H9 (cell line): ENCODE data around the gene MRPS16. TPM values are rescaled to one million over a fixed set of nuclear protein-coding genes. Genes with fewer than 3 reads are reported as not detected.
A peak's percentile ranks its signal among the peaks of the same experiment; 100 is the strongest.

ENCODE experiments used
- DNase-seq: peaks from one replicate; pipeline ENCODE4 v3.0.0-alpha.2; 2017
- H2AFZ ChIP-seq: one replicate; pipeline ENCODE4 v1.6.1; 2013; ENCODE audit warnings: mild to moderate bottlenecking, low read length, control low read depth, moderate library complexity
- H2AK5ac ChIP-seq: 2 replicates; pipeline ENCODE4 v1.6.1; 2013; ENCODE audit warnings: low read length, control low read depth, mixed read lengths; ENCODE audit not compliant: insufficient read length
- H2BK120ac ChIP-seq: one replicate; pipeline ENCODE4 v1.6.1; 2013; ENCODE audit warnings: low read depth, mild to moderate bottlenecking, low read length, control low read depth, inconsistent platforms; ENCODE audit not compliant: poor library complexity, severe bottlenecking
- H2BK12ac ChIP-seq: 2 replicates; pipeline ENCODE4 v1.6.1; 2013; ENCODE audit warnings: low read length, control low read depth, mixed read lengths, low read depth; ENCODE audit not compliant: insufficient read length
- H2BK15ac ChIP-seq: 2 replicates; pipeline ENCODE4 v1.6.1; 2013; ENCODE audit warnings: low read depth, low read length, control low read depth
- H2BK20ac ChIP-seq: one replicate; pipeline ENCODE4 v1.6.1; 2013; ENCODE audit warnings: low read depth, mild to moderate bottlenecking, low read length, control low read depth, inconsistent platforms; ENCODE audit not compliant: poor library complexity, severe bottlenecking
- H2BK5ac ChIP-seq: 2 replicates; pipeline ENCODE4 v1.6.1; 2013; ENCODE audit warnings: low read length, control low read depth, mixed read lengths; ENCODE audit not compliant: insufficient read length
- H3K14ac ChIP-seq: 2 replicates; pipeline ENCODE4 v1.6.1; 2013; ENCODE audit warnings: low read length, control low read depth; ENCODE audit not compliant: insufficient read depth
- H3K18ac ChIP-seq: 2 replicates; pipeline ENCODE4 v1.6.1; 2013; ENCODE audit warnings: low read depth, mild to moderate bottlenecking, mixed read lengths, low read length, control low read depth; ENCODE audit not compliant: insufficient read length
- H3K23ac ChIP-seq: 2 replicates; pipeline ENCODE4 v1.6.1; 2013; ENCODE audit warnings: low read length, control low read depth, mixed read lengths, low read depth; ENCODE audit not compliant: insufficient read length
- H3K23me2 ChIP-seq: 2 replicates; pipeline ENCODE4 v1.6.1; 2013; ENCODE audit warnings: low read depth, mild to moderate bottlenecking, mixed read lengths, low read length, control low read depth; ENCODE audit not compliant: insufficient read length, poor library complexity, severe bottlenecking
- H3K27ac ChIP-seq: 2 replicates; pipeline ENCODE4 v1.5.1; 2013; ENCODE audit warnings: low read length, control low read depth, mixed read lengths, low read depth; ENCODE audit not compliant: insufficient read length
- H3K27me3 ChIP-seq: 2 replicates; pipeline ENCODE4 v1.6.1; 2013; ENCODE audit warnings: low read length, control low read depth, inconsistent platforms; ENCODE audit not compliant: insufficient read depth
- H3K4ac ChIP-seq: 2 replicates; pipeline ENCODE4 v1.6.1; 2013; ENCODE audit warnings: low read depth, mild to moderate bottlenecking, control low read depth, inconsistent platforms, low read length, moderate library complexity
- H3K4me1 ChIP-seq: 2 replicates; pipeline ENCODE4 v1.6.1; 2013; ENCODE audit warnings: low read length, control low read depth, inconsistent platforms; ENCODE audit not compliant: insufficient read depth
- H3K4me2 ChIP-seq: 2 replicates; pipeline ENCODE4 v1.6.1; 2013; ENCODE audit warnings: low read length, control low read depth, mixed read lengths; ENCODE audit not compliant: insufficient read length, insufficient read depth
- H3K56ac ChIP-seq: 2 replicates; pipeline ENCODE4 v1.6.1; 2013; ENCODE audit warnings: low read depth, mild to moderate bottlenecking, mixed read lengths, low read length, control low read depth; ENCODE audit not compliant: insufficient read length
- H3K79me1 ChIP-seq: 2 replicates; pipeline ENCODE4 v1.6.1; 2013; ENCODE audit warnings: low read depth, mild to moderate bottlenecking, moderate library complexity, low read length, control low read depth, inconsistent platforms; ENCODE audit not compliant: insufficient read depth, poor library complexity, severe bottlenecking
- H3K79me2 ChIP-seq: 2 replicates; pipeline ENCODE4 v1.6.1; 2013; ENCODE audit warnings: low read length, control low read depth, inconsistent platforms; ENCODE audit not compliant: insufficient read depth
- H3K9ac ChIP-seq: 2 replicates; pipeline ENCODE4 v1.6.1; 2013; ENCODE audit warnings: low read length, control low read depth, mixed read lengths; ENCODE audit not compliant: insufficient read length; ENCODE audit errors: extremely low read depth
- H3K9me3 ChIP-seq: one replicate; pipeline ENCODE4 v1.6.1; 2013; ENCODE audit warnings: low read depth, low read length, inconsistent platforms; ENCODE audit not compliant: control insufficient read depth
- H3T11ph ChIP-seq: one replicate; pipeline ENCODE4 v1.6.1; 2013; ENCODE audit warnings: mild to moderate bottlenecking, low read length, control low read depth, inconsistent platforms
- H4K20me1 ChIP-seq: one replicate; pipeline ENCODE4 v1.6.1; 2013; ENCODE audit not compliant: control insufficient read depth, insufficient read length, insufficient read depth
- H4K5ac ChIP-seq: 2 replicates; pipeline ENCODE4 v1.6.1; 2013; ENCODE audit warnings: low read depth, mild to moderate bottlenecking, mixed read lengths, low read length, control low read depth; ENCODE audit not compliant: insufficient read length
- H4K8ac ChIP-seq: replicated peaks from 2 replicates; pipeline ENCODE4 v1.6.1; 2013; ENCODE audit warnings: low read length, control low read depth, mixed read lengths, low read depth; ENCODE audit not compliant: insufficient read length
- H4K91ac ChIP-seq: 2 replicates; pipeline ENCODE4 v1.6.1; 2013; ENCODE audit warnings: low read depth, mild to moderate bottlenecking, moderate library complexity, mixed read lengths, low read length, control low read depth; ENCODE audit not compliant: insufficient read length
- H3K27ac Mint-ChIP-seq, 3 experiments: 2 replicates in 2 of 3; 3 replicates in 1 of 3; pipeline ENCODE4 v1.8.0; 2020 to 2021; ENCODE audit warnings: mixed read lengths in 3 of 3, mild to moderate bottlenecking in 1 of 3, moderate library complexity in 1 of 3
- H3K27me3 Mint-ChIP-seq: 2 replicates; pipeline ENCODE4 v1.8.0; 2021; ENCODE audit warnings: low read depth, mild to moderate bottlenecking, moderate library complexity, mixed read lengths
- H3K36me3 Mint-ChIP-seq, 3 experiments: 2 replicates in 2 of 3; 3 replicates in 1 of 3; pipeline ENCODE4 v1.8.0; 2020 to 2021; ENCODE audit warnings: low read depth in 3 of 3, mixed read lengths in 3 of 3; ENCODE audit not compliant: insufficient read depth in 1 of 3
- H3K4me1 Mint-ChIP-seq, 2 experiments: 2 replicates each; pipeline ENCODE4 v1.8.0; 2020; ENCODE audit warnings: mixed read lengths in 2 of 2
- H3K4me3 Mint-ChIP-seq, 2 experiments: 2 replicates in 1 of 2; 3 replicates in 1 of 2; pipeline ENCODE4 v1.8.0; 2020 to 2021; ENCODE audit warnings: mild to moderate bottlenecking in 2 of 2, mixed read lengths in 2 of 2, moderate library complexity in 1 of 2
- H3K9me3 Mint-ChIP-seq, 2 experiments: 2 replicates in 1 of 2; 3 replicates in 1 of 2; pipeline ENCODE4 v1.8.0; 2020; ENCODE audit warnings: mild to moderate bottlenecking in 2 of 2, mixed read lengths in 2 of 2, moderate library complexity in 1 of 2
- CTCF ChIP-seq: fragments of 200-600 bp; sonication (generic); conservative IDR thresholded peaks from 3 replicates; pipeline ENCODE4 v1.8.0; 2021; ENCODE audit warnings: antibody characterized with exemption, mild to moderate bottlenecking
- WGBS: extraction: QIAGEN DNeasy Blood & Tissue Kit; methylation state at CpG from one replicate; pipeline ENCODE4 v1.1.7; 2013; ENCODE audit warnings: missing lambda C conversion rate, low lambda C conversion rate, mixed read lengths; ENCODE audit not compliant: insufficient read length; ENCODE audit errors: extremely low coverage; 5-methylcytosine and 5-hydroxymethylcytosine counted together
- total RNA-seq: library from RNA; stranded (reverse); gene quantifications from 2 replicates; pipeline ENCODE4 v1.2.1, GENCODE V29; 2021

MRPS16 gene
- total RNA-seq, 1 experiment from 2014 or later: 122 TPM

DNA sequence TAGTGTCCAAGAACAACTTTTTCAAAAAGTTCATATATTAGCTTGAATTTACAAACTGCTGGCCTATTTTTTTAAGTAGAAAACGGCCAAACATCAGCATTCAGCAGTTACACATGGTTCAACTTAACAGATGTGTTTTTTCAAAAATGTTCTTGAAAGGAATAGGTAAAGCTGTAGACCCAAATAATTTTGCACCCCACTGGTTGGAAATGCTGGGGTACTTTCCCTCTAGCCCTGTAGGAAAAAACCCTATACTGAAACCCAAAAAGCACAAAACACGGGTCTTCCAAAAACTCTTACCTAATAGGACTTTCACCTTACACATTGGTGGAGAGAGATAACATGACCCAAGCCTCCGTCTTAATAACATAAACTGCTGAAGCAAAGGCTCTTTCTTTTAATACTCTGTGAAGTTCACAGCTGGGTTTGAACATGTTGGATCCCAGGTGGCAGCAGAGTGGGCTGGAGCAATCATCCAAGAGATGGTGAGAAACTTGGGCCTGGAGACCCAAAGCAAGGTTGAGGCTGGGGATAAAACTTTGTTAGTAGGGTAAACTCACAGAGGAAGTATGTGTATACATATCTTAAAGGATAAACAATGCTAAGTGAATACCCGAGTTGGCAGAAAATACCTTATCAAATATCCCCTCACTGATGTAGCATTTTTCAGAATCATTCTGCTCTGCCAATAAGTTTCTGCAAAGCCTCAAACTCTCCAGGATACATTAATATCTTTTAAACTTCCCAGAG, 4.8 kb downstream of the MRPS16 start:
- no peak overlapping the region for H4K8ac ChIP-seq
- H3K79me2 ChIP-seq: peaks cover 15% of the 10 kb centered on the region; the same call in 1 of the 2 replicates
- H3K4me1 Mint-ChIP-seq: peaks cover 30 to 40% of the 10 kb centered on the region in 2 experiments
- H2AK5ac ChIP-seq: no peak overlapping the region
- no peak overlapping the region for H2BK120ac ChIP-seq
- DNase-seq: no peak
- peak overlapping the region; percentile 48 for H3K4me2 ChIP-seq
- no peaks in the 10 kb centered on the region; a peak in 1 of 5 replicates for H3K9me3 Mint-ChIP-seq
- no peak overlapping the region for H4K5ac ChIP-seq
- H2AFZ ChIP-seq: no peak overlapping the region
- H3K27ac Mint-ChIP-seq: peak overlapping the region; percentile 96 to 100 (median 99); a peak in 5 of 7 replicates
- H3K23ac ChIP-seq: no peak overlapping the region
- TF ChIP-seq CTCF: no peak
- no peaks in the 10 kb centered on the region for H3K9me3 ChIP-seq
- peak overlapping the region; percentile 38 for H3K27ac ChIP-seq
- no peaks in the 10 kb centered on the region for H4K20me1 ChIP-seq
- H2BK5ac ChIP-seq: no peak overlapping the region
- H3K36me3 Mint-ChIP-seq: peaks cover 53 to 72% (median 60%) of the 10 kb centered on the region in 3 experiments
- H3K56ac ChIP-seq: no peak overlapping the region
- H3K4me1 ChIP-seq: no peaks in the 10 kb centered on the region
- H3K9ac ChIP-seq: peak overlapping the region; percentile 67
- peaks cover 21% of the 10 kb centered on the region for H3K79me1 ChIP-seq
- no CpG with 5 or more reads among the region's 4 CpGs for WGBS
- peaks cover 6% of the 10 kb centered on the region for H3K23me2 ChIP-seq
- H2BK20ac ChIP-seq: no peak overlapping the region
- no peak overlapping the region for H2BK15ac ChIP-seq
- H3K18ac ChIP-seq: no peak overlapping the region
- H3K4me3 Mint-ChIP-seq: peak overlapping the region; percentile 99
- H3T11ph ChIP-seq: no peak overlapping the region
- no peaks in the 10 kb centered on the region for H3K27me3 ChIP-seq
- H4K91ac ChIP-seq: no peak overlapping the region
- H3K4ac ChIP-seq: no peak overlapping the region
- no peaks in the 10 kb centered on the region for H3K27me3 Mint-ChIP-seq
- H3K14ac ChIP-seq: no peak overlapping the region
- no peak overlapping the region for H2BK12ac ChIP-seq
